ENCODE measurements around the gene TXNDC15.
A peak's percentile ranks its signal among the peaks of the same experiment; 100 is the strongest.
"Not testable (repeated sequence)": the region's sequence is repeated elsewhere in the genome, so short reads cannot be mapped to it uniquely, and the experiment has no call there.

TXNDC15 gene

GRCh38 chr5:134878403-134878802 is 4.2 kb downstream of the TXNDC15 start:
- no peak for DNase-seq (ENCODE audit: low read depth)

GRCh38 chr5:134879456-134879855 is 5.3 kb downstream of the TXNDC15 start:
- no peak for DNase-seq (ENCODE audit: low read depth)

GRCh38 chr5:134880937-134881336 is 6.8 kb downstream of the TXNDC15 start:
- not testable (repeated sequence) for DNase-seq (ENCODE audit: low read depth)

- DNase-seq (ENCODE audit: low read depth), result not testable (repeated sequence)
Observed at GRCh38 chr5:134881711-134882110, 7.5 kb downstream of the TXNDC15 start.

- DNase-seq (ENCODE audit: low read depth), result no peak
Observed at GRCh38 chr5:134887593-134888159, 13.5 kb downstream of the TXNDC15 start.

- DNase-seq (ENCODE audit: low read depth), result no peak
Observed at GRCh38 chr5:134889335-134889734, 15.2 kb downstream of the TXNDC15 start.

- no peak for DNase-seq (ENCODE audit: low read depth)
Observed at GRCh38 chr5:134891473-134891872, 17.3 kb downstream of the TXNDC15 start.

- DNase-seq (ENCODE audit: low read depth), result no peak
Observed at GRCh38 chr5:134892282-134892681, 18.1 kb downstream of the TXNDC15 start.

- no peak for DNase-seq (ENCODE audit: low read depth)
Observed at GRCh38 chr5:134892926-134893325, 18.8 kb downstream of the TXNDC15 start.

- no peak for DNase-seq (ENCODE audit: low read depth)
Observed at GRCh38 chr5:134893748-134894505, 19.8 kb downstream of the TXNDC15 start.

- DNase-seq (ENCODE audit: low read depth), result no peak
Observed at GRCh38 chr5:134902071-134902801, 28.1 kb downstream of the TXNDC15 start.

GRCh38 chr5:134904610-134905245 is 30.6 kb downstream of the TXNDC15 start, which contains the start of gene PCBD2:
TSS of gene PCBD2 (plus strand) at chr5:134905131. CDS start at chr5:134905140, 9 bp downstream.
- peak; percentile 88 for DNase-seq (ENCODE audit: low read depth)

- peak; percentile 22 for DNase-seq (ENCODE audit: low read depth)
Observed at GRCh38 chr5:134905246-134905996, 31.2 kb downstream of the TXNDC15 start.

- no peak for DNase-seq (ENCODE audit: low read depth)
Observed at GRCh38 chr5:134906811-134907210, 32.6 kb downstream of the TXNDC15 start.

- DNase-seq (ENCODE audit: low read depth), result not testable (repeated sequence)
Observed at GRCh38 chr5:134910752-134911151, 36.6 kb downstream of the TXNDC15 start.

- DNase-seq (ENCODE audit: low read depth), result no peak
Observed at GRCh38 chr5:134911285-134912206, 37.4 kb downstream of the TXNDC15 start.

GRCh38 chr5:134913254-134913653 is 39.1 kb downstream of the TXNDC15 start:
- no peak for DNase-seq (ENCODE audit: low read depth)

- no peak for DNase-seq (ENCODE audit: low read depth)
Observed at GRCh38 chr5:134913795-134914194, 39.6 kb downstream of the TXNDC15 start.

- no peak for DNase-seq (ENCODE audit: low read depth)
Observed at GRCh38 chr5:134917070-134917815, 43.1 kb downstream of the TXNDC15 start.

- DNase-seq (ENCODE audit: low read depth), result no peak
Observed at GRCh38 chr5:134918861-134919260, 44.7 kb downstream of the TXNDC15 start.

Measured in activated gamma-delta T cell treated with anti-CD3 and anti-CD28 coated beads, Interleukin-2, amount 50 U/mL, for 16 hours (primary cell).